Measurements from ENCODE around the gene SAMD4A.

The SAMD4A gene

DNA sequence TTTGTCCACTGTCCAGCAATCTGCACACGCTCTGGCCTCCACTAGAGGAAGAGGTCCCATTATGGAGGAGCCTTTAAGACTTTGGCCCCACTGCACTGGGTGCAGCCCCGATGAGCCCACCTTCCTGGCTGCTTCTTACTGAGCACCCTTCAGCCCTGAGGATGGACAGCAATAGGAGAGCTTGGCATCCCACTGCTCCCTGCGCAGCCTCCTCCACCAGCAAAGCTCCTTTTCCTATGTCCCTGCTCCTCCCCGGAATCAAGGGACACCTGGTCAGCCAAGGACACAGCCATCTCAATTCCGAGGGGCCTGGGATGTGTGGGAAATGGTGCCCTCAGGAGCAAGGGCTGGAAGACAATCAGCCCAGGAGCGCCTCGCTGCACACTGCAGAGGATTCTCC is 241.0 kb downstream of the SAMD4A start:
- DNase-seq: no peak

DNA sequence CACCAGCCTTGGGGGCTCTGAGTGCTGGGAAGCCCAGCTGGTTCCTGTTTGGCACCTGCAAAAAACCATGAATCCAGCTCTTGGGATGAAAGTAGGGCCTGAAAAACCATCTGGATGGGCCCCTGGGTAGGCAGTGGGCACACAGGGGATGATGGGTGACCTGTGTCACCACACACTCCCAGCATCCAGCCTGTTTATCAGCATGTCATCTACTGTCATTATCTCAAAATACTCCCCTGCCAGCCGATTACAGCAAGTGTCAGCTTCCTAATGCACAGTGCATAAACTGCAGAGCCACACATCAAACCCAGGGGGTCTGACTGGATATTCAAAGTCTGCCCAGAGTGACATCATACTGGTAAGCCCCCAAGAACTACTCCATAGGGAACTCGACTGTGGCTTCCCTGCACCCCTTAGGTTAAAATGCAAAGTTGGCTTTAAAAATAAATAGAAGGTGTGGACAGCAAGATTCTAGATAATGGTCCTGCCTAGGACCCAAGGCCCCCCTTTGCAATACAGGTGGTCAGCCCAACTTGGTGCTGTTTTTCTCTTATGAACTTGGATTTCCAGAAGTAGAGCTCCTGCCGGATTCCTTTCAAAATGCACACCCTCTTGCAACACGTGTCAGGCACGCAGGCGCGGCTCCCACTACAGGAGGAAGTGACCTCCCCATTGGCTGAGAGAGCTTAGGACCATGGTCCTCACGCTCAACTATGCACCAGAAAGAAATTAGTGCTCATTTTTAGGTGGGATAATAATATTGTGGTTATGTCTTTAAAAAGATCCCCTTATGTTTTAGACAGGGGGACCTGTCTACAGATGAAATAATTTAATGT is 241.6 kb downstream of the SAMD4A start:
- DNase-seq: no peak

DNA sequence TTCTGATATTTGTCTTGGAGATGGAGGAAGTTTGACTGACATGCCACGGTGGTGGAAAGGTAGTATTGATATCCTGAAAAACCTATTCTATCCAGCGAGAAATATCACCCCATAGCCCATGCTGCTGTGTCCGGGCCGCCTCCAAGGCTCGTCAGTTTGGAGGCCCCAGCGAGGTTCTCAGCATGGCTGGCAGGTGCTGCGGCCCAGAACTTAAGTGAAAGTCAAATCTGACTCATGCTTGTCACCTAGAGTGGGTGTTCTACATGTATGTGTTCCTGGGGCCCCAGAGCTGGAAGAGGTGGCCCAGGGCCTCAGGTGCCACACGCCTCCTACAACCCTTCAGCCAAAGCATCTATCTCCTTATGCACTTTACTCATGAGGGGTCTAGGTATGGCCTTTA is 242.8 kb downstream of the SAMD4A start:
- no peak for DNase-seq

DNA sequence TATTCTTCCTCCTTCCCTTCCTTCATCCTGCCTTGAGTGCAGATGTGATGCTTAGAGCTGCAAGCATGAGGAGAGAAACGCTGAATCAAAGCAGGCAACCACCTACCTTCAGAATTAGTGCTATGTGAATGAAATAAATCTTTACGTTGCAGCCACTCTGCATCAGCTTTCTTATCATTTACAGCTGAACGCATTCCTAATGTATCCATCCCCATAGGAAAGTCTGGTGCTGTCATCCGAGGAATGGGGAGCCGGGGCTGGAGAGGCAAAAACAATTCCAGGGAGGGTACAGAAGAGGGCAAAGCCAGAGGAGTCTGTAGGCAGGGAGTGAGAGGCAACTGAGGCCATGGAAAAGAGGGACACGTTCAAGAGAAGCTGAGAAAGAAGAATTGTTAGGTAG is 245.7 kb downstream of the SAMD4A start:
- no peak for DNase-seq

DNA sequence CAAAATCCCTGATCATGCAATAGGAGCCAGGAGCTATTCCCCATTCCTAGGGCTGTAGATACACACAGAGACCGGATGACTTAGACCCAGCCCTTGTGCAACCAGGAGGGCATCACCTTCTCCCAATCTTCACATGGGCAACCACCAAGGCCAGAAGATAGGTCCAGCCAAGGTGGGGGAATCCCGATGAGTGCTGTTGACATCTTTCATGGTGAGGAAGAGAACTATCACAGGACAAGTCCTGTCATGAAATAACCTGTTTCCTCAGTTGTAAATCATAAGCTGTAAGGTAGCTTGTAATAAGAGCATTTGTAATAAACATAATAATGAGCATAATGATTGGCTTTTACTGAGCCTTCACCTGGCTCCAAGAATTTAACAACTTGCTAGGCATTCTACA is 246.2 kb downstream of the SAMD4A start:
- no peak for DNase-seq

DNA sequence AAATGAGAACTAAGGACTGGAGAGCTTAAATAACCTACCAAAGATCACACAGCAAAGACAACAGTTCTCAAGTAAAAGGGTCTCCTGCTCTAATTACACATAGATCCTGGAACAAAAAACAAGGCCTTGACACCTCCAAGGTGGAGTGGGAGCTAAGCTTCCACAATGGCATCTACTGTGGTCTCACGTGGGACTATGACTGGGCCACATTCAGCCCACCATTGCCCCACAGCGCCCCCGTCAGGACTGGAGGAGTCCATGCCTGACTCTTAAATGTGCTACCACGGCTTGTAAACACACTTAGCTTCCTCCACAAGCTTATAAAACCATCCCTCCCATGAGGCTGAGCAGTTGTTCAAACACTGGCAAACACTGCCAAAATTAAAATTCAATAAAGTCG is 247.1 kb downstream of the SAMD4A start:
- no peak for DNase-seq

DNA sequence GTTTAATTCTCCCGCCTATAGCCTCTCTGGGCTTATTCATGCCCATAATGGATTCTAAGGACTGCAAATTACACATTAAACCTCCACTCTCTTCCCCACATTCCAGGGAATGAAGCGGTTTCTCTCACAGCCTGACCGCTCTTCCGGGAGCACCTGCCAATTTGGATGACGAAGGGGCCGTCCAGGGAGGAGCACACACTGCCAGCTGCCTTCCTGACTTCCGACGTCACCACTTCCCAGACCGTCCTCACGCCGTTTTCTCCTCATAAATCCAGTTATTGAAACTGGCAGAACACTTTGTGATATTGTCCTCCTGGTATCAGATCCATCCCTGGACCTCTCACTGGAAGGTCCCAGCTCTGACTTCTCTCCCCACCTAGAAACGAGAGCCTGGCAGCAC is 248.1 kb downstream of the SAMD4A start:
- DNase-seq: no peak

DNA sequence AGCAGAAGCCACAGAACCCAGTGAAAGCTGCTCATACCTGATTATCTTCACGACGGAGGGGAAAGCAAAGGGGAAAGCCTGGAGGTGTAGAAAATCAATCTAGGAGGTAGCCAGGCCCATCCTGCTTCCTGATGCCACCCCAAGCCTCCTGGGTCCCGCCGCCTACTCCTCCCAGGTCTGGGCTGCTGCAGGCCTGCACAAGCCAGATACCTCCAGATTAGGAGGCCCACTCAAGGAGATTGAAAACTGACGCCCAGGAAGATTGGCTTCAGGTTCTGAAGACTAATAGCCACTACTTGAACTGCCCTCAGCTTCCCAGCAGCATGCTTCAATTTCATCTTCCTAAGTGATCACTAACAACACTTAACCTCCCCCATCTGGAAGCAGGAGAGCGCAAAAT is 248.6 kb downstream of the SAMD4A start:
- DNase-seq: no peak

DNA sequence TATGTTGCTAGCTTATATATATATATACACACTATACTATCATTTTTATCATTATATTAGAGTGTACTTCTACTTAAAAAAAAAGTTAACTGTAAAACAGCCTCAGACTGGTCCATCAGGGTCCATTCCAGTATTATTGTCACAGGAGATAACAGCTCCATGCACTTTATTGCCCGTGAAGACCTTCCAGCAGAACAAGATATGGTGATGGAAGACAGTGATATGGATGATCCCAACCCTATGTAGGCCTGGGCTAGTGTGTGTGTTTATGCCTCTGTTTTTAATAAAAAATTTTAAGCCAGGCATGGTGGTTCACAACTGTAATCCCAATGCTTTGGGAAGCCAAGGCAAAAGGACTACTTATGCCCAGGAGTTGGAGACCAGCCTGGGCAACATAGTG is 249.5 kb downstream of the SAMD4A start:
- DNase-seq: no peak

DNA sequence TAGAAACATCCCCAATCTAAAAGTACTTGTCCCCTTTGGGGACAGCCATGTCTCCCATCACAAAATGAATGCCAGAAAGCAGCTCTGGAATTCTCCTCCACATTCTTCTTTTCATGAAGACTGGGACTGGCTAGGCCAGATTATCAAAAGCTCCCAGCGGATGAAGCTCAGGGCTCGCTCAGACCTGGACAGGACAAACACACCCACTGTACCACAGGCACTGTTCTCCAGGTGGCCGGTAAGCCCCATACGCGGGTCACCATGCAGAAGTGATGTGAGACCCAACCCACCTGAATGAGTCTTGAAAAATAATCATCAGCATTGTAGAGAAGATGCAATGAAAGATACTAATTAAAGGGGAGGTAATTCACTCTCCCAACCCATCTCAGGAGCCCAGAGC is 250.6 kb downstream of the SAMD4A start:
- DNase-seq: no peak

DNA sequence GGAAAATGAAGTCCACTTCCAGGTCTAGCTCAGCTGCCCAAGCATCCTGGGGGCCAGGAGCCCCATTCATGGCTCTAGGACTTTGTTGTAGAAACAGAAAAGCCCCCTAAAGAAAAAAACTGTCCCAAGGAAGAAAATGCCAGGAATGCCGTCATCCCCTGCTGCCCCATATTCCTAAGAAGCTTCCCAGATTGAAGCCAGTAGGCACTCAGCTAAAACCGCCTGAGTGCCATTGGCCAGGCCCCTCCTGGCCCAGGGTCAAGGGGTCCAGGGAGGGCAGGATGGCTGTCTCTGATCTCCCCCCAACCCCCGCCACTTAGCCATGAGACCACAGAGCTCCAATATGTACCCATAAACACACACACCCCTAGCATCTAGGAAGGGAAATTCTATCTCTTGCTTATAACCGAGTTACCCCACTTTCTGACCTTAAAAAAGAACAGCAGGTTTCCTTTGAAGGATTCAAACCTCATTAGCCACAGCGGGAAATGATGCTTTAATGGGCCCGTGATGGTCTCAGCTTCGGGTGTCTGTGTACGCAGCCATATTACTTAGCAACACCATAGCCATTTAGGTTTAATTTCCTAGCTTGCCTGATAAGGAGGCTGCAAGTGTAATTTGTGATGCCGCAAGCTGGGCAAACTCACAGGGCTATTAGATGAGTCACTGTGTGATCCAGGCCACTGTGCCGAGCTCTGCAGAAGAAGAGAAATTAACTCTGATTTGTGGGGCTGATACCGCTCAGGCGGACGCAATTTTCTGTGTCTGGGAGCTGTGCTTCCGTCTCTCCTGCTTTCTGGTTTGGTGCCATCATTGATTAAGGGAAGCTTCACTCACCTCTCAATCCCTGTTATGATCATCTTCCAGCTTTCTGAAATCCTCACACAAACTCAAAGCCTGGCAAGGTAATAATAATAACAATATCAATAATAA is 251.5 kb downstream of the SAMD4A start:
- DNase-seq: no peak

DNA sequence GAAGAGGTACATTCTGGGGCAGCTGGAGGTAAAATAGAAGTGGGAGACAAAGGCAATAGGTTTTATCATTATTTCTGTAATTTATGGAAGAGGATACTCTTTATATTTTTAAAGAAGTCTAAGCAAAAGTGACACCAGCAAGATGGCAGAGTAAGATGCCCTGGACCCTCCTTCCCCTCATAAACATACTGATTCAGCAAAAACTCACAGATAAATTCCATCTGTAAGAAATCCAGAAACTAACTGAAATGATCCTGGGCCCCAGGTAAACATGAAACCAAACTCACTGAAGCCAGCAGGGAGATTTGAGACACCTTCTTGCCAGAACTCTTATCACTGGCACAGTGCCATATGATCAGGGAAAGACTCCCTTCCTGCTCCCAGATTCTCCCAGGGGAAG is 255.8 kb downstream of the SAMD4A start:
- DNase-seq: no peak

DNA sequence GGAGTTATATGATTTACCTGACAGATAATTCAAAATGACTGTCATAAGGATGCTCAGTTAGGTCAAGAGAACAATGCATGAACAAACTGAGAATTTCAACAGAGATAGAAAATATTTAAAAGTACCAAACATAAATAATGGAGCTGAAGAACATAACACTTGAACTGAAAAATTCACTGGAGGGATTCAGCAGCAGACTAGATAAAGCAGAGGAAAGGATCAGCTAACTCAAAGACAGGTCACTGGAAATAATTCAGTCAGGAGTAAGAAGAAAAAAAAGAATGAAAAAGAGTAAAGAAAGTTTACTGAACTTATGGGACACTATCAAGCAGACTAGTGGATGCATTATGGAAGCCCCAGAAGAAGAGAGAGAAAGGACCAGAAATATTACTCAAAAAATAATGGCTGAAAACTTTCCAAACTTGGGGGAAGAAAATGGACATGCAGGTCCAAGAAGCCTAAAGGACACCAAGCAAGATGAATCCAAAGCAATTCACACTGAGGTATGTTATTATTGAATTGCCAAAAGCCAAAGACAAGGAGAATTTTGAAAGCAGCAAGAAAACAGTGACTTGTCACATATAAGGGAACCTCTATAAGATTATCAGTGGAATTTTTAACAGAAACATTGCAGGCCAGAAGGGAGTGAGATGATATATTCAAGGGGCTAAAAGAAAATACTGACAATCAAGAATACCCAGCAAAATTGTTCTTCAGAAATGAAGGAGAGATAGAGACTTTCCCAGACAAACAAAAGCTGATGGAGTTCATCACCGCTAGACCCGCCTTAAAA is 257.0 kb downstream of the SAMD4A start:
- no peak for DNase-seq

DNA sequence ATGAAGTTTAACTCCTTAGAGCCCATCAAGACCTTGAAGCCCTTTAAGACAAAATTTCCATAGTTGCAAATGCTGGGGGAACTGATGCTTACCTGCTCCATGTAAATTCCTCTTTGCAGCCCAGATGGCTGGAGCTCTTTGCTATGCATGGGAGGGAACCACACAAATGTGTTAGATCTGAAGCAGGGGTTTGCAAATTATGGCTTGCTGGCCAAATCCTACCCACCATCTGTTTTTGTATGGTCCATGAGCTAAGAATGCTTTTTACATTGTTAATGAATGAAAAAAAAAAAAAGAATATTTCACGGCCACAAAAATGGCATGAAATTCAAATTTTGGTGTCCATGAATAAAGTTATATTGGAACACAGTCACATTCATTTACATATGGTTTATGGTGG is 261.1 kb downstream of the SAMD4A start:
- DNase-seq: no peak

DNA sequence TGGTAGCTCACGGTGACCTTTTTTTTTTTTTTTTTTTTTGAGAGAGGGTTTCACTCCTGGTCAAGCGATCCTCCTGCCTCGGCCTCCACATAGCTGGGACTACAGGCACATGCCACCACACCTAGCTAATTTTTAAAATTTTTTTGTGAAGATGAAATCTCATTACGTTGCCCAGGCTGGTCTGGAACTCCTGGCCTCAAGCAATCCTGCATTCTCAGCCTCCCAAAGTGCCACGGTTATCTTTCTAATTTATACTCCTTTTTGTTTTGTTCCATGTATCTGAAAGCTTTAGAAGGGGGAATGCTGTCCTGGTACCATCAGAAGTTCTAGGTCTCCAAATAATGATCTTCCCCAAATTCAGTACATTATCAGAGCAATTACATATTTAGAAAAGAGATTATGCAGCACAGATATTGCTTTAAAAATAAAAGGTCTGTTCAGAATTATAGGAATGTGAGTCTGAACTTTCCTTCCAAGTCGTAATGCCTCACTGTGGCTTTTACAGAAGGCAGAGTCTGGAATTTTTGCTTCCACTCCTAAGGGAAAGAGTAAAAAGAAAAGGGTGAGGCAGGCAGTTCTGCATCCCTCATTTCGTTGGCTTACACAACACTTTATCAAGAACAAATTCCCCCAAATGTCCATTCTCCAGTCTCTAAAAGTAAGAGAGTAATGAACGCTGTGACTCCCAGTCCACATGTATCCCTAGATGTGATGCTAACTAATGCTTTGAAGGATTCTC is 262.7 kb downstream of the SAMD4A start:
- DNase-seq: no peak

DNA sequence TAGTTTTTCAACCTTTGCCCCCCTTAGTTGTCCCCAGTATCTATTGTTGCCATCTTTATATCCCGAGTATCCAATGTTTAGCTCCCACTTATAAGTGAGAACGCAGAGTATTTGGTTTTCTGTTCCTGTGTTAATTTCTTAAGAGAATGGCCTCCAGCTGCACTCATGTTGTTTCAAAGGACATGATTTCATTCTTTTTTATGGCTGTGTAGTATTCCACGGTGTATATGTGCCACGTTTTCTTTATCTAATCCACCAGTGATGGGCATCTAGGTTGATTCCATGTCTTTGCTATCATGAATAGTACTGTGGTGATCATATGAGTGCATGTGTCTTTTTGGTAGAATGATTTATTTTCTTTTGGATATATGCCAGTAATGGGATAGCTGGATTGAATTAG is 263.7 kb downstream of the SAMD4A start:
- no peak for DNase-seq

DNA sequence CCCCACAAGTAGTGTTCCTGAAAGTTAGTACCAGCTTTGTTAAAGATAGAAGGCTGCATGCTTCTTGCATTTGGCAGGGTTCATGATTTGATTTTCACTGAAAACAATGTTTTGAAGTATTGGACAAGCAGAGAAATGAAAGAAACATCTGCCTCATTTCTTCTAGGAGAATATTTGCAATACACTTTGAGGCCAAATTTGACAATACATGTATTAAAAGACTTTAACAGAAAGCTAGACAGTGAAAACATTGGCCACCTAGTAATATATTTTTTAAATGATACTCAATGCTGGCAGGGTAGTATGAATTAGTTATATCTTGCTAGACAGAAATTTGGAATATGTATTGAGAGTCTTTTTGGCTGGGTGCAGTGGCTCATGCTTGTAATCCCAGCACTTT is 267.2 kb downstream of the SAMD4A start:
- DNase-seq: no peak

DNA sequence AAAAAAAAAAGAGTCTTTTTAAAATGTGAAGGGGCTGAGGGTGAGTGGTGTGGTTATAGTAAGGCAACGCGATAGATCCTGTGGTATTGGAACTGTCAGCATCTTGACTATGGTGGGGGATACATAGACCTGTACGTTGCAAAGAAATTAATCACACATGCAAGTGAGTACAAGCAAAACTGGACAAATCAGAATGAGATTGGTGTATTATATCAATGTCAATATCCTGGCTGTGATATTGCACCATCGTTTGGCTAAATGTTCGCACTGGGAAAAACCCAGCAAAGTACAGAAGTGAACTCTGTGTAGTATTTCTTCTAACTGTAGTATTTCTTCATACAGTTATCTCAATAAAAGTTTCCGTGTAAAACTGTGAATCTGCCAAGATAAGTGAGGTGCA is 267.8 kb downstream of the SAMD4A start:
- DNase-seq: no peak

DNA sequence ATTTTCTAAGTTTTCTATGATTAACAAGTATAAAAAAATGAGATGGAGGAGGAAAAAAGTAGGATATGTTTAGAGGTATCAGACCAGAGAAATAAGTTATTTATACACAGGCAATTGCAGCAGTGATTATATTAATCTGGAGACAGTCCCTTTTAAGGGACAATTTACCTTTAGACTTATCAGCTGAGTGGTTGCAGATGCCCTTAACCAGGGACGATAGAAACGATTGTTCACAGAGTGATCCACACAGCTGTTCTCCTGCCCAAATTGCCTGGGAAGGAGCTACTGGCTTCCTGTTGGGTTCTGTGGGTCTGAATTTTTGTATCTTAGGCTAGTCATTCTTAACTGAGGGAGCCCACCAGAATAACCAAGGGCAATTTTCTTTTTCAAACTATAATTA is 269.3 kb downstream of the SAMD4A start:
- DNase-seq: no peak

DNA sequence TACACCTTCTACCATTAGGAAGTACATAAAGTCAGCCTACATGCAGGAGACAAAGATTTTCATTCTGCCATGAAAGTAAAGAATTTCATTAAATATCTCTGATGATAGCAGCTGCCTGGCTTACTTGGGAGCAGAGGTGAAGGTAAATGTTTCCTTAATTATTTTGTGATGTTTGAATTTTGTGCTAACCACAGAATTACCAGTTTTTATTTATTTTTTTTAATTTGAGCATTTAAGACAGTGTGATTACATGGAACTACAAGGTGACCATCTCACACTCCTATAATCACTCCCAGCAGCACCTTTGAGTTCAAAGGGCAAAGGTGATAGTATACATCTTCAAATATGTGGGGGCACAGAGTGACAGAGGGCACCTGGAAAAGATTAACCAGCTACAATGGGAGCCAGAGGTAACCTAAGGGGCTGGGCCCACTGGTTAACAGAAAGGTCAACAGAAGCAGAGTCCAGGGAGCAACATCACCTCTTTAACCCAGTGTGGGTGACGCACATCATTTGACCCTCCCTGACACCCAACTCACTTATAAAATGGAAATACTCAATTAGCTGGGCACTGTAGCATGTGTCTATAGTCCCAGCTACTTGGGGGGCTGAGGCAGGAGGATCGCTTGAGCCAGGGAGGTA is 270.7 kb downstream of the SAMD4A start:
- DNase-seq: no peak

DNA sequence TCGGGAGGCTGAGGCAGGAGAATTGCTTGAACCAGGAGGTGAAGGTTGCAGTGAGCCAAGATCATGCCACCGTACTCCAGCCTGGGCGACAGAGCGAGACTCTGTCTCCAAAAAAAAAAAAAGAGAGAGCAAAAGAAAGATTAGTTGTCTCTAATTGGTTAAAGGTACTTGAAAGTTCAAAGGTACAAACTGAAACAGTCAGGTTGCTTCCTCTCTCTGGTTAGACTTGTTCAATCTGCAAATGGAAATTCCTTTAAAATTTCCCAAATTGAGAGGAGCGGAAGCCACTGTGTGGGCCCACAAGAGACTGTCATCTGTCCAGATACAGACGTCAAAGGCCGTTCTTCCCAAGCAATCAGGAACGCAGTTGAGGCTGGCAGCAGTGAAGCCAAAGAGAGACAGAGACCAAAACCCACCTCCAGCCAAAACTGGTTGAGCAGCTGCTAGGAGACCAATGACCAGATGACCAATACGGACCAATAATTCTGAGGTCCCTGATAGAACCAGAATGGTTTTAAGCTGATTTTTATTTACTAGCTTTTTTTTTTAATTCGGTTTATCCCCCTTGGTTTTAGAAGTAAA is 272.1 kb downstream of the SAMD4A start:
- no peak for DNase-seq

DNA sequence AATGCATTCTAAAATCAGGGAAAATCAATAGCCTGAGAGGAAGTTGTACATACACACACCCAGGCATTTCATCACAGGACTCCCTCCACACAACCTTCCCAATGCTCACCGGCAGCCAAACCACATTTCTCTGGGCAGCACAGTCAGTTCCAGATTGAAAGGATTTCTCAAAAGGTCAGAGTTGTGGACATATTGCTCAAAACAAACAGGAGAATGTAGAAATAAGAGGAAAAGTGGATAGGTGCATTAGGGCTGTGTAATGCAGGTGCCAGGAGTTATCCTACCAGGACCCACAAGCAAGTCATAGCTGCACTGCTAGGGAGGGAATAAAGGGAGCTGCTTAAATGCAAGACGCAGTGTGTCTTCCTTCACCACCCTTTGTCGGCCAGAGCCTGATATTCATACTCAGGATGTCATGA is 272.8 kb downstream of the SAMD4A start:
- no peak for DNase-seq

All from CD4-positive, alpha-beta T cell treated with Interleukin-4 for 1 hour (primary cell).